Neural cell (in vitro differentiated cells): ENCODE measurements around the gene ACE.

Experiments
- CTCF ChIP-seq: fragments of 450-650 bp; IDR thresholded peaks from 2 replicates; pipeline ENCODE4 v1.5.1; 2014; ENCODE audit warnings: antibody characterized with exemption, mild to moderate bottlenecking, moderate library complexity; ENCODE audit not compliant: poor library complexity, severe bottlenecking
- EP300 ChIP-seq: fragments of 450-650 bp; conservative IDR thresholded peaks from 2 replicates; pipeline ENCODE4 v1.6.1; 2014; ENCODE audit warnings: antibody characterized with exemption, mild to moderate bottlenecking, moderate library complexity; ENCODE audit not compliant: poor library complexity, severe bottlenecking
- EZH2 ChIP-seq: fragments of 200-600, 300-800 bp; shearing (Covaris generic), sonication (generic); IDR thresholded peaks from 2 replicates; pipeline ENCODE4 v1.6.1; 2014; ENCODE audit warnings: antibody characterized with exemption, low read length, borderline replicate concordance, mild to moderate bottlenecking; ENCODE audit not compliant: insufficient read depth, poor library complexity, severe bottlenecking
- POLR2AphosphoS5 ChIP-seq: IDR thresholded peaks from 2 replicates; pipeline ENCODE4 v1.6.1; 2012
- RAD21 ChIP-seq: fragments of 450-650 bp; conservative IDR thresholded peaks from 2 replicates; pipeline ENCODE4 v1.6.1; 2014; ENCODE audit warnings: antibody characterized with exemption, mild to moderate bottlenecking, moderate library complexity
- REST ChIP-seq: IDR thresholded peaks from 2 replicates; pipeline ENCODE4 v1.6.1; 2012; ENCODE audit warnings: borderline replicate concordance
- SMC3 ChIP-seq: fragments of 450-650 bp; conservative IDR thresholded peaks from 2 replicates; pipeline ENCODE4 v1.6.1; 2014; ENCODE audit warnings: antibody characterized with exemption, mild to moderate bottlenecking, moderate library complexity; ENCODE audit not compliant: poor library complexity
- TAF1 ChIP-seq: IDR thresholded peaks from 2 replicates; pipeline ENCODE4 v1.6.1; 2012; ENCODE audit warnings: low read depth

DNA sequence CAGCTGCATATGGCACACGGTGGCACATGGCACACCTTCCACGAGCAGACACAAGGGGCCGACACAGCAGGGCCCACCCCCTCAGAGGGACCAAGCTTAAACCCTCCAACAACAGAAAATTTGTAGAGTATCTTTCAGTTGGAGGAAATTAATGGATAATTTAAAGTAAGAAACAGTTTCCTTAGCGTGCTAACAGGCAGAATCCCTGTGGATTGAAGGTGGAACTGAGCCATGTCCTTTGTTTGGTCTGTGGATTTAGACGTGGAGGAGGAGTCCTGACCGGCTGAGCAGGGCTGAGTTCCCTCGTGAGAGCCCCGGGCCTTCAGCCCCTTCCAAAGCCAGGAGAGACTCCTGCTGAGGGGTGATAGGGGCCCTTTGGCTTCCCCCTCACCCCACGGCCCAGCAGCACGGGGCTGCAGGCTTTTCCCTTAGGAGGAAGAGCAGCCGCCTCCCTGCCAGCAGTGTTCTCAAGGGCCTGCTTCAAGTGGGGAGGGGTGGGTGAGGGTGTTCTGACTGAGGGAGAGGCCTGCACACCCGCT, 29.3 kb upstream of the ACE start:
- TF ChIP-seq EZH2 (no peak), POLR2AphosphoS5 (no peak), CTCF (no peak), TAF1 (no peak), EP300 (no peak), RAD21 (no peak), REST (no peak), SMC3 (no peak)
